MV-4-11 (cell line): Measurements from ENCODE around the gene WFDC5.
"Not testable (repeated sequence)": the region's sequence is repeated elsewhere in the genome, so short reads cannot be mapped to it uniquely, and the experiment has no call there.

ENCODE experiments used
- DNase-seq: peaks from one replicate; lab custom pipeline; 2025; lab: John Stamatoyannopoulos, UW

The WFDC5 gene, protein sequence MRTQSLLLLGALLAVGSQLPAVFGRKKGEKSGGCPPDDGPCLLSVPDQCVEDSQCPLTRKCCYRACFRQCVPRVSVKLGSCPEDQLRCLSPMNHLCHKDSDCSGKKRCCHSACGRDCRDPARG

DNA sequence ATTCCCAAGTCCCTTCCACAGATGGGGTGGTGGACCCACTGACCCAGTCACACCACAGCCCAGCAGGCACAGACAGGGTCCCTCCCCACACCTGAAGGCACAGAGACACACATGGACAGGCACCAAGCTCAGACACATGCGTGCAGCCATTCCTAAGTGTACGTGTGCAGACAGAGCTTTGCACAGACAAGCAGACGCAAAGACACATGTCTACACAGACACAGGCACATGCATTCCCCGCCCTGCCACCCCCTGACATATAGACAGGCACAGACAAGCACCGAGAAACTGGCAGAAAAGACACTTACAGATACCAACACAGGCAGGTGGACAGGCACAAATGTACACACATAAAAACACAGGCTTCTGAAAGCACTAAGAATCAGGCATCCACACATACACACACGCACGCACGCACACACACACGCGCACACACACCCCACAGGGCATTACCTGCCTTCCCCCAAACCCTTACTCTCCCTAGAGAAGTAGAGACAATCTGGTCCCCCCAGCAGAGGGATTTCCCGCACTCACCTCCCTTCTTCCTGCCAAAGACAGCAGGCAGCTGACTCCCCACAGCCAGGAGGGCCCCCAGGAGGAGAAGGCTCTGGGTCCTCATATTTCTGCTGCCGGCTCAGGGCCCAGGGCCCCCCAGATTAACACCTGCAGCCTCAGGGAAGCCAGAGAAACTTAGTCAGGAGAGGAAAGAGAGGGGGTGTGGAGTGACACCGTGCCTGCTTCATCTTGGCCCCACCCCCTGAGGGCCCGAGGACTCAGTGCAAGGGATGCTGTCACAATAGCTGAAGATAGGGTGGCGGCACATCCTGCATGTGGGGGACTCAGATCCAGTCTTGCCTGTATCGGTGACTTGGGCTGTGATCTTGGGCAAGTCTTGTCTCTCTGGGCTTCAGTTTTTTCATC lies at the start of gene WFDC5:
Gene WFDC5 (minus strand): TSS at position 710 of the 921 bp plus-strand sequence. CDS start 91 bp downstream, at position 619.
- DNase-seq = no peak

DNA sequence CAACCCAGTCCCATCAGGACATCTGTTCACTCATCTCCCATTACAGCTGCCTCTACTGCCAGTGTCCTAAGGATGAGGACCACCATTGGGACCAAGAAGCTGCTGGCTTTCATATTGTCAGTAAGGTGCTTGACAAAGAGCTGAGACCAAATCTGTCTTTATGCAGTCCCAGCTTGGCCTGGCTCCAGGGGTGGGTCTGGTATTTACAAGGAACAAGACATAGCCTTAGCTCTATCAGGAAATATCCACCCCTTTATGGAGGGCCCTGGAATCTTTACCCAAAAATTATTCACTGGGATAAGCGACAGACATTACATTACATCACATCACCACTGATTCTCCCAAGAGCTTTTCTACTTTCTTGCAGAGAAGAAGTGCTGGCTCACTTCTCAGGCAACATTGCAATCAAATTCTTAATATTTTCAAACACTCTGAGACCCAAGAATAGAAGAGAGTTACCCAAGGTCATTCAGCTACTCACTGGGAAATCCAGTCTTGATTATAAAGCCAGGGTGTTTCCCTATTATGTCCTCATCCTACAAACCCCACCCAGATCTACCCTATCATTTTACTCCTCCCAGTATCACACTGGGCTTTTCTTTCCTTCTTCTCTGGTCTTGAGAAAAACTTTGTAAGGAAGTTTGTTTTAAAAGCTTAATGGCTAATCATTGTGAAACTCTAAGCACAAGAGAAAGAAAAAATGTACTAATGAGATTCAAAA lies 48.3 kb upstream of the WFDC5 start:
- no peak for DNase-seq

DNA sequence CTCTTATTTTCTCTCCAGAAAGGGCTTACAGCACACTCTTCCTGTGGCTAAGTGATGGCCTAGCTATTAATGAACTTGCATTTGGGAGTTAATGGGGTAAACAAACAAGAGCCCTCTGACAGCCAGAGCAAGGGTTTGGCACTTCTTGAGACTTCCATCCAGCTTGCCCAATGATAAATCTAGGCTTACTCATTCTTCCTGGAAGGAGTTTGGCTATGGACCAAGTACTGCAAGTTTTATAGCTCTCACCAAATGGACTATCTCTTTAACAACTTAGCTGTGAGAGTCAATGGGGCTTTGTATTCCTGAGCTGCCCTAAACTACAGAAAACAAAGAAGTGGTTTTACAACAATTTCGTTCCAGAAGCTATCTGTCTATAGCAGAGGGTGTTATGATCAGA lies 43.0 kb upstream of the WFDC5 start:
- no peak for DNase-seq

DNA sequence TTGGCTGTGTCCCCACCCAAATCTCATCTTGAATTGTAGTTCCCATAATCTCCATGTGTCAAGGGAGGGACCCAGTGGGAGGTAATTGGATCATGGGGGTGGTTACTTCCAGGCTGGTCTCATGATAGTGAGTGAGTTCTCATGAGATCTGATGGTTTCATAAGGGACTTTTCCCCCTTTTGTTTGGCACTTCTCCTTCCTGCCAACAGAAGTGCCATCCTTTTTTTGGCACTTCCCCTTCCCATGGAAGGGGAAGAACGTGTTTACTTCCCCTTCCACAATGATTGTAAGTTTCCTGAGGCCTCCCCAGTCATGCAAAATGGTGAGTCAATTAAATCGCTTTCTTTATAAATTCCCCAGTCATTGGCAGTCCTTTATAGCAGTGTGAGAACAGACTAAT lies 41.7 kb upstream of the WFDC5 start:
- peak; percentile 57 for DNase-seq

DNA sequence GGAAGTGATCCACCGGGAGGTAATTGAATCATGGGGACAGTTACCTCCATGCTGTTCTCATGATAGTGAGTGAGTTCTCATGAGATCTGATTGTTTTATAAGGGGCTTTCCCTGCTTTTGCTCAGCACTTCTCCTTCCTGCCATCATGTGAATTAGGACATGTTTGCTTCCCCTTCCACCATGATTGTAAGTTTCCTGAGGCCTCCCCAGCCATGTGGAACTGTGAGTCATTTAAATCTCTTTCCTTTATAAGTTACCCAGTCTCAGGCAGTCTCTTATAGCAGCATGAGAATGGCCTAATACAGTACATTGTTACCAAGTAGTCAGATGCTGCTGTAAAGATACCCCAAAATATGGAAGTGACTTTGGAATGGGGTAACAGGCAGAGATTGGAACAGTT lies 39.8 kb upstream of the WFDC5 start:
- DNase-seq = peak; percentile 45

DNA sequence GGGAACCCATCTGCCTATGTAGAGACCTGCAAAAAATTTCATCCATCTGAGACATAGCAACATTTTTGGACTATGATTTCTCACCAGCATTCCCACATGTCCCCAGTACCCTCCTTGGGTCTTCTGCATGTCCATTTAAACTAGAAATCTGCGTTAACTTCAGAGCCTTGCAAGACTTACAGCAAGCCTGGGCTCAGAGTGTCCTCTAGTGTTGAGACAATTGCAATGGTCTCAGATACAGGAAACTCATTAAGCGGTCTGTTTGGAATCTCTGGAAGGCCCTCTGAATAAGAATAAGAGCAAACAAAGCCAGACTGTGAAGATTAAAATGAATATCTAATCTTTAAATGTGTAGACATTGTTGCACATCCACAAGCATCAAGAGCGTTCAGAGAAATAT lies 39.2 kb upstream of the WFDC5 start:
- no peak for DNase-seq

DNA sequence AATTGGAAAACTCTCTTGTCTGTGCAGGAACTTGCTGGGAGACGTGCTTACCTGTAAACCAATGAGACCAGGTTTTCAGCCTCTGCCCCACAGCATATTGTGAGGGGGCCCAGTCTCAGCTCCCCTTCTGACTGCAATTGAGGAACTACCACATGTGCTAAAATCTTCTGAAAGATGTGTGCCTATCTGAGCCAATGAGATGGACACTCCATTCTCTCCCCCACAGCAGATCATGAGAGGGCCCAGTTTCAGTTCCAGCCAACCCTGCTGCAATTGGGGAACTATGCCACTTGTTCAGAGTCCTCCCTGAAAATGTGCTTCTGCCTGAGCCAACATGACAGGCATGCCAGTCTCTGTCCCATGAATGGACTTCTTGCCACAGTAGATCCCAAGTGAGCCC lies 38.8 kb upstream of the WFDC5 start:
- DNase-seq = peak; percentile 98

DNA sequence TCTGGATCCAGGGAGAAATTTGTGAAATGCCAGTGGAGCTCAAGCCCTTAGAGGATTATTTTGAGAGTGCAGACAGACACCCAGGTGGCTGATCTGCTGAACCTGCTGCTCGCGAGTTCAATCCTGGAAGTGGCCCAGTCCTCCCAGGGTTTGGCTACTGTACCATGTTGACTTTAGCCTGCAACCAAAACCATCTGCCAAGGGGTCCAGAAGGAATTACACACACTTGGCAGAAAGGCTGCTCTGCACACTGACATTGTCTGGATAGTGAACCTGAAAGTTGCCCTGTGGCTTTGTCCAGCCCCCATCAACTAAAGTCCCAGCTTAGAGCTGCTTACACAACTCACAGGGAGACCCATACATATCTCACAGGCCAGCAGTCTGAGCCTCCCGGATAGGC lies 38.2 kb upstream of the WFDC5 start:
- DNase-seq = peak; percentile 57

DNA sequence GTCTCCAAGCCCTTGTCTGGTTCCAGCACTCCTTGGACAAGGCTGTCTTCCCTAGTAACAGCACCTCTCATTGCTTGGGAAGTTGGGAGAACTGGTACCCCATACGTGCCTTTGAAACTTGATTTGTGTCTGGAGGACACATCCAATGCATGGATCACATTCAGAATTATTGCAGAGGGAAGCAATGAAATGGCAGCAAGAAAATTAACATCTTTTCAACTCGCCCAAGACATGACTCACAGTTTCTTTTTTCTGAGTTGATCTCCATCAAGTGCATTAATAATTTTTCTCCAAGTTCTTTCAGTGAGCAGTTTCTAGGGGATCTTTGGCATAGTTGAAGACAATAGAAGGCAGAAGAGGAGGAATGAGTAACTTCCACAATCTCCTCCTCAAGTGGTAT lies 37.4 kb upstream of the WFDC5 start:
- DNase-seq = no peak

DNA sequence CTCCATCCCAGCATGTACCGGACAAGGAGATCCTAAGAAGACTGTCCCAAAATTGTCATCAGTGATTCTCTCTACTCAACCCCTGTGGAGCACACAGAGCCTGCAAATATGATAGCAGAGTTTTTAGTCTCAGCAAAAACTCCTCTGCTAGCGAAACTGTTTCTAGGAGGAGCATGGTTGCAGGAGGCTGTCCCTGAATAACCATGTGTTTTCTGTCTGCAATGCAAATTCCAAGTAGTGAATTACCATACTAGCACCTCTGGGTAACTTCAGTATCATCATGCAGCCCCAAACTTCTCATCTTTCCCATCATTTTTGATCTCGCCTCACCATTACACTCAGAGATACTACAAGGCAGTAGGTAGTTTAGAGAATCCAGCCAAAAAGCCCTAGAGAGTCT lies 34.1 kb upstream of the WFDC5 start:
- no peak for DNase-seq

DNA sequence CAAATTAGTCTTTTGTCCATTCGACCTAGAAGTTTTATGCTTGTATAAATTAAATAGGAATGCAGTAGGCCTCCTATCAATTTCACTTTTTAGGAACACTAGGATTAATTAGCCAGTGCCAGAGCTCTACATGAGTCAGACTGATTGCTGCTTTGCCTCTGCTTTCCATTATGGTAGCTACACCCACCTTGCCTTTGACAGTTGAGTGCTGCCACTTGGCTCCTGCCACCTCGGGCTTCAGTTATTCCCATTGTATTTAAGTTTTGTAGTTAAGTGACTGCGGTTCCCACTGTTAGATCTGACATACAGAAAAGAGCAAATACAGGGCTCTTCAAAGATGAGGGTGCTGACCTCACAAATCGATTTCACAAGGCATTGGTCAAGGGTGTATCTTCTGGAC lies 25.9 kb upstream of the WFDC5 start:
- DNase-seq = no peak

DNA sequence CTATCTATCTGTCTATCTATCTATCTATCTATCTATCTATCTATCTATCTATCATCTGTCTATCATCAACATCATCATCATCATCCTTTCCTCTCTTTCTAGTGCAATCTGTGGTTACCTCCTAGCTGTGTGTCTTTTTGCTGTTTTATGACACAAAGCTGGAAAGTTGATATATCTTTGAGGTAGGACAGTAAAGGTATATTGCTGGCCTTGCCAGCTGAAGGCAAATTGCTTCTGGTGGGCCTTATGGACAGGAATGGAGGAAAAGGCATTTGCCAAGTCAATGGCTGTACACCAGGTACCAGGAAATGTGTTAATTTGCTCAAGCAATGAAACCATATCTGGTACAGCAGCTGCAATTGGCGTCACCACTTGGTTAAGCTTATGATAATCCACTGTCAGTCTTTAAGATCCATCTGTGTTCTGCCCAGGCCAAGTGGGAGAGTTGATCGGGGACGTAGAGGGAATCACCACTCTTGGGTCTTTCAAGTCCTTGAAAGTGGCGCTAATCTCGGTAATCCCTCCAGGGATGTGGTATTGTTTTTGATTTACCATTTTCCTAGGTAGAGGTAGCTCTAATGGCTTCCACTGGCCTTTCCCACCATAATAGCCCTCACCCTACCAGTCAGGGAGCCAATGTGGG lies 24.9 kb upstream of the WFDC5 start:
- DNase-seq = not testable (repeated sequence)

DNA sequence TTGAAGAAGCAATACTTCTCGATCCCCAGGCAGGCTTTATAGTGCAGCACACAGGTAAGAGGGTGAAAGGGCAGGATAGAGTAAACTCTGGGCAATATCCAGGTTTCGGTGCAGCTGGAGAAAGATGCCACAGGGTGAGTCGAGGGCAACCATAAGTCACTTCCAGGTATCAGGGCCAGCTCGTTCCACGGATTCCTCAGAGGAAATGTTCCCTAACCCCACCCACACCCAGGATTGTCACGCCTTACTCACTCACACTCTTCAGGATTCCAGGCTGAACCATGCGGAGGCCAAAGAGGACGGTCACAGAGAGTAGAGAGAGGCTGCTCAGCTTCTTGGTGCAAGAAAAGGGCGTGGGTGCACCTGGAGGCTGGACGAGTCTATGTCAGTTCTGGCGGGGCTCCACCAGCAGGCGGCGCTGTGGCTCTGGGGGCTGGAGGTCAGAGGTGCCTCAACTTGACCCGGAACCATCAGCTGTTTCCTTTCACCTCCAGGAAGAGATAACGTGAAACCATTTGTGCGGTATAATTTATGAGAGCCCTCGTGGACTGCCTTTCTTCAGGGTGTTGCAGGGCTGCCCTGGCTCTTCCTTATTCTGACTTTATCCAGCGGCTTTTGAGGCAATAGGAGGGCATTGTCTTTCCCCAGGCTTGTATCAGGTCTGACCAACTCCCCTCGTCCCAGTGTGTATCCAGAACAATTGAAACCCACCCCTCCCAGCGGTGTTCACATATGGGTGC lies 23.8 kb upstream of the WFDC5 start:
- DNase-seq = peak; percentile 69

DNA sequence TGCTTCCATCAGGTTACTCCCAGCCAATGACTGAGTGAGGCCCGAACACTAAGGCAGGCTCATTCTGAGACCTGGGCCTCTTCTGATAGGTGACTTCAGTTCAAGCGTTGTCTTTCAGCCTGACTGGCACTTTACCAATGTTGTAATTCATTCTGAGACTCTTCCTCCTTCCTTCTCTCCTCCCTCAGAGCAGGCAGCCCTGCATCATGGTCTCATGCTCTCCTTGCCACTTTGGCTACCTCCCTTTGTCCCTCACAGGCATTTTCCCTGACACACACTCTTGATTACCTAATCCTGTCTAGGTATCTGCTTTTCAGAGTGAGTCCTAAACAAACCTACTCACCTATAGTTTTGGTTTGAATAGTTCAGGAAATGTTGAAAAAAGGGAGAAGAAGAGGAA lies 21.9 kb upstream of the WFDC5 start:
- no peak for DNase-seq

DNA sequence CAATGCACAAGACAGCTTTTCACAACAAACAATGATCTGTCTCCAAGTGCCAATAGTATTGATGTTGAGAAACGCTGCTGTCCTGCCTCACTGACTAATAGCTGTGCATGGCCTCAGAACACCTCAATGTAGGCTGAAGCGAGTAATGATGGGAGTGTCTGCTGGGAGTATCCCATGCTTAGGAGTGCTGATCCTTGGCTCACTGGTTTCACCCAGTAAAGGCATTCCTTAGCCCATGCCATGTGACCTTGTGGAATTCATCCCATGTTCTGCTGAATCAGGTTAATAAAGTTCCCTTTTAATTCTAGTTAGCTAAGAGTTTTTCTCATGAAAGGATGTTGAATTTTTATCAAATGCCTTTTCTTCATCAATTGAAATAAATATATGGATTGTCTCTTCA lies 13.1 kb upstream of the WFDC5 start:
- DNase-seq = no peak

DNA sequence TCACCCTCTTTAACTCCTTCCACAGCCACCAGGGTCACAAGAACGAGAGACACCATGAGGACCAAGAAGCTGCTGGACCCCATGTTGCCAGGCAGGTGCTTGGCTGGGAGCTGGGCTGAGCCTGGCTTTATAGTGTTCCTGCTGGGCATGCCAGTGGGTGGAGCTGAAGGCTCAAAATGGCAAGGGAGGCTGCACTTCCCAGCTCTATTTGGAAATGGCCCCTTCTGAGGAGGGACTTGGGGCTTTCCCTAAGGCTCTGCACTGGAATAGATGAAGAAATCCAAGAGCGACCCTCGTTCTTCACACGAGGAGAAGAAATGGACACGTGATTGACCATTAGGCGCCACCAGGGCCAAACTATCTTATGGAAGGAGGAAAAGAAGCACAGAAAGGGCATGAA lies 9.4 kb upstream of the WFDC5 start, which contains the start of gene WFDC12:
Gene WFDC12 (minus strand): TSS at position 101 of the 400 bp plus-strand sequence. CDS start 18 bp downstream, at position 83.
- DNase-seq = no peak

DNA sequence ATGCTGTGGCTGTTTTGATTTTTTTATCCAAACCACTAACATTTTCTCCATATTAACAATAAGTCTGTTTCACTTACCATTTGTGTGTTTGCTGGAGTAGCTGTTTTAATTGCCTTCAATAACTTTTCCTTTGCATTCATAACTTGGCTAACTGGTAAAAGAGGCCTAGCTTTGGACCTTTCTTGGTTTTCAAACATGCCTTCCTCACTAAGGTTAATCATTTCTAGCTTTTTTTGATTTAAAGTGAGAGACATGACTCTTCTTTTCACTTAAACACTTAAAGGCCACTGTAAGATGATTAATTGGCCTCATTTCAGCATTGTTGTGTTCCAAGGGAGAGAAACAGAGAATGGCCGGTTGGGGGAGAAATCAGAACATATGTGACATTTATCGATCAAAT lies 6.4 kb upstream of the WFDC5 start:
- DNase-seq = no peak

DNA sequence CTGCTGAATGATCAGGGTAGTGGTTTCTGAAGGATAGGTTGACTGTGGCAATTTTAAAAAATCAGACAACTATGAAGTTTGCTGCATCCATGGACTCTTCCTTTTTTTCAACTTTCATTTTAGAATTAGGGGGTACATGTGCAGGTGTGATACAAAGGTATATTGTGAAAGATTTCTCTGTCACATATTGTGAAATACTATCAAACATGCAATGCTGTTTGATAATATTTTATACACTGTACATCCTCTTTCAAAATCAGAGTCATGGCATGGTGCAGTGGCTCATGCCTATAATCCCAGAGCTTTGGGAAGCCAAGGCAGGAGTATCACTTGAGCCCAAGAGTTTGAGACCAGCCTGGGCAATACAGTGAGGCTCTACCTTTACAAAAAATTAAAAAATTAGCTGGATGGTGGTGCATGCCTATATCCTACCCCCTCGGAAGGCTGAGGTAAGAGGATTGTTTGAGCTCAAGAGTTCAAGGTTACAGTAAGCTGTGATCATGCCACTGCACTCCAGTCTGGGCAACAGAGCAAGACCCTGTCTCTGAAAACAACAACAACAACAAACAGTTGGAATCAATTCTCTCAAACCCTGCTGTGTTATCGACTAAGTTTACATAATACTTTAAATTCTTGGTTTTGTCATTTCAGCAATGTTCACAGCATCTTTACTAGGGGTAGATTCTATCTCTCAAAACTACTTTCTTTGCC lies 4.7 kb upstream of the WFDC5 start:
- no peak for DNase-seq

DNA sequence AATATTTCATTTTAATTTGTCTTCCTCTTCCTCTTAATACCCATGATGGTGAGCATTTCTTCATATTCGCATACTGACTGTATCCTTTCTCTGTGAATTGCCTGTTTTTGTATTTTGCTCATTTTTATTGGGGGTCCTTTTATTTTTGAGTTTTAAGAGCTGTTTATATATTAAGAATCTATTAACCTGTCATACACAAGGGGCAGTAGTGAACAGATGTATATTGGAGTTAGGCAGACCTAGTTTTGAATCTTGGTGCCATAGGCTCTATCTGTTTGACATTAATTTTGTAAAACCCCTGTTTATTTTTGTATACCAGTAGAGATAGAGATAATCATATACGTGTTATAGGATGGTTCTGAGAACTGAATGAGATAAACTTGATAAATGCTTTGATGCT lies 3.1 kb upstream of the WFDC5 start:
- no peak for DNase-seq

DNA sequence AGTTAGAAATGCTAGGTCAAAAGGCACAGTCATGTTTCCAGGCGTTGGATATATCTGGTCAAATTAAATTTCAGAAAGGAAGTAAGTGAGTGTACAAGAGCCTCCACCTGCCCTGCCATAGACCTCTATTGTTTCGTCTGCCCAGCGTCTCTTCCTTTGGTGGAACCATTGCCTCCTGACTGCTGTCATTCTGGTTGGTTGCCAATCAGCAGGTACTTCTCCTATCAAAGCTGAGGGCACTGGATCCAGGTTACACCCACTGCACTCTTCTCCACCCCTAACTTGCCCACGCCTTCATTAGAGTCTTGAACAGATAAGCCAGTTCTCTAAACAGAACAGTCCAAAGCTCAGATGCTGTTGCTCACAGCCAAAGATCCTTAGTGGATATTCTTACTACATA lies 2.6 kb upstream of the WFDC5 start:
- no peak for DNase-seq

DNA sequence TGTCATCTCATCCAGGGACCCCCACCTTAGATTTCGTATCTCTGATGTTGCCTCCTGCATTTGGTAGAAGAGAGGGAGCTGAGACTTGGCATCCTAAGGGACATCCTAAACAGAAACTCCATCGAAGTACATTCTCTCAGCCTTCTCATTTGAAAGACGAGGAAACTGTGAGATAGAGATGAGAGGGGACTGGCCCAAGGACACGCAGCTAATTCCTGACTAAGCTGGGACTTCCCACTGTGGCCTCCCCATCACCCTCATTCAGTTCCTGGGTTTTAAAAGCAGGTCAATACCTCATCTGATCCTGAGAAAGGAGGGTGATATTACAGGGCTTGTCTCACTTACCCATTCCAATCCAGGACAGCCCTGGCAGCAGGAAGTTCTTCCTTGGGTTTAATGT lies 855 bp upstream of the WFDC5 start:
- no peak for DNase-seq
